Measurements from ENCODE around the gene ALOX5.
"Not testable (repeated sequence)": the region's sequence is repeated elsewhere in the genome, so short reads cannot be mapped to it uniquely, and the experiment has no call there.

Gene ALOX5

GRCh38 chr10:45374350-45375052 lies 485 bp downstream of the ALOX5 start:
- no peak for DNase-seq (ENCODE audit: low read depth)

- DNase-seq (ENCODE audit: low read depth), result no peak
Observed at GRCh38 chr10:45375101-45375500, 1.1 kb downstream of the ALOX5 start.

- no peak for DNase-seq (ENCODE audit: low read depth)
Observed at GRCh38 chr10:45375716-45376231, 1.8 kb downstream of the ALOX5 start.

GRCh38 chr10:45376371-45376801 lies 2.4 kb downstream of the ALOX5 start:
- no peak for DNase-seq (ENCODE audit: low read depth)

GRCh38 chr10:45377321-45377720 lies 3.3 kb downstream of the ALOX5 start:
- DNase-seq (ENCODE audit: low read depth), result no peak

- DNase-seq (ENCODE audit: low read depth), result no peak
Observed at GRCh38 chr10:45377858-45378257, 3.8 kb downstream of the ALOX5 start.

- DNase-seq (ENCODE audit: low read depth), result no peak
Observed at GRCh38 chr10:45378914-45379726, 5.1 kb downstream of the ALOX5 start.

- DNase-seq (ENCODE audit: low read depth), result no peak
Observed at GRCh38 chr10:45379891-45380540, 6.0 kb downstream of the ALOX5 start.

- no peak for DNase-seq (ENCODE audit: low read depth)
Observed at GRCh38 chr10:45380903-45381620, 7.0 kb downstream of the ALOX5 start.

GRCh38 chr10:45382591-45382990 lies 8.6 kb downstream of the ALOX5 start:
- no peak for DNase-seq (ENCODE audit: low read depth)

- DNase-seq (ENCODE audit: low read depth), result no peak
Observed at GRCh38 chr10:45383682-45384330, 9.8 kb downstream of the ALOX5 start.

GRCh38 chr10:45386657-45387056 lies 12.6 kb downstream of the ALOX5 start:
- no peak for DNase-seq (ENCODE audit: low read depth)

- no peak for DNase-seq (ENCODE audit: low read depth)
Observed at GRCh38 chr10:45387096-45387893, 13.3 kb downstream of the ALOX5 start.

GRCh38 chr10:45389671-45390070 lies 15.7 kb downstream of the ALOX5 start:
- DNase-seq (ENCODE audit: low read depth), result not testable (repeated sequence)

GRCh38 chr10:45391636-45392035 lies 17.6 kb downstream of the ALOX5 start:
- not testable (repeated sequence) for DNase-seq (ENCODE audit: low read depth)

- no peak for DNase-seq (ENCODE audit: low read depth)
Observed at GRCh38 chr10:45395554-45395953, 21.5 kb downstream of the ALOX5 start.

- DNase-seq (ENCODE audit: low read depth), result no peak
Observed at GRCh38 chr10:45398595-45398994, 24.6 kb downstream of the ALOX5 start.

GRCh38 chr10:45399113-45399512 lies 25.1 kb downstream of the ALOX5 start:
- no peak for DNase-seq (ENCODE audit: low read depth)

GRCh38 chr10:45403151-45403550 lies 29.1 kb downstream of the ALOX5 start:
- no peak for DNase-seq (ENCODE audit: low read depth)

GRCh38 chr10:45404087-45404769 lies 30.2 kb downstream of the ALOX5 start:
- no peak for DNase-seq (ENCODE audit: low read depth)

Measured in GM04503 (cell line).